IPS DF 6.9 (cell line): Measurements from ENCODE around the gene ZNF282.
"Not testable (repeated sequence)": the region's sequence is repeated elsewhere in the genome, so short reads cannot be mapped to it uniquely, and the experiment has no call there.

Experiments used
- DNase-seq: peaks from one replicate; pipeline ENCODE4 v3.0.0-alpha.2; 2013; ENCODE audit warnings: low read depth, low spot score
- H3K27ac ChIP-seq: one replicate; pipeline ENCODE4 v1.5.1; 2013; ENCODE audit warnings: low read length, control low read depth
- H3K27me3 ChIP-seq: 2 replicates; pipeline ENCODE4 v1.6.1; 2013; ENCODE audit warnings: mild to moderate bottlenecking, low read length; ENCODE audit not compliant: control insufficient read depth, insufficient read depth
- H3K36me3 ChIP-seq: 2 replicates; pipeline ENCODE4 v1.6.1; 2013; ENCODE audit warnings: low read length; ENCODE audit not compliant: control insufficient read depth, insufficient read depth
- H3K4me1 ChIP-seq: 2 replicates; pipeline ENCODE4 v1.6.1; 2013; ENCODE audit warnings: low read length; ENCODE audit not compliant: control insufficient read depth, insufficient read depth
- H3K4me3 ChIP-seq: 2 replicates; pipeline ENCODE4 v1.5.1; 2013; ENCODE audit warnings: mild to moderate bottlenecking, low read length
- H3K9me3 ChIP-seq: 2 replicates; pipeline ENCODE4 v1.6.1; 2013; ENCODE audit warnings: low read length, inconsistent platforms; ENCODE audit not compliant: control insufficient read depth, insufficient read depth
- WGBS: extraction: QIAGEN DNeasy Blood & Tissue Kit; methylation state at CpG from one replicate; pipeline ENCODE4 v1.1.7; 2013; ENCODE audit warnings: mixed read lengths, missing lambda C conversion rate; ENCODE audit not compliant: insufficient read length, insufficient coverage; 5-methylcytosine and 5-hydroxymethylcytosine counted together

ZNF282 gene

GRCh38 chr7:149224352-149224751 is 29.0 kb downstream of the ZNF282 start:
- Histone ChIP-seq H3K4me1 (no peaks in the 10 kb centered on the region), H3K27ac (no peak overlapping the region), H3K4me3 (no peak overlapping the region), H3K36me3 (peaks cover 12% of the 10 kb centered on the region), H3K27me3 (no peaks in the 10 kb centered on the region), H3K9me3 (no peaks in the 10 kb centered on the region)
- WGBS = no CpG with 5 or more reads among the region's 37 CpGs
- DNase-seq = no peak

- H3K4me1 ChIP-seq = no peaks in the 10 kb centered on the region
- H3K4me3 ChIP-seq = no peak overlapping the region
- no CpG with 5 or more reads among the region's 19 CpGs for WGBS
- no peaks in the 10 kb centered on the region for H3K27me3 ChIP-seq
- no peaks in the 10 kb centered on the region for H3K9me3 ChIP-seq
- H3K27ac ChIP-seq = no peak overlapping the region
- peaks cover 12% of the 10 kb centered on the region for H3K36me3 ChIP-seq
- no peak for DNase-seq
These were observed 29.8 kb downstream of the ZNF282 start for GRCh38 chr7:149225106-149225505.

- Histone ChIP-seq H3K27ac (no peak overlapping the region), H3K4me3 (no peak overlapping the region), H3K36me3 (peaks cover 9% of the 10 kb centered on the region), H3K4me1 (no peaks in the 10 kb centered on the region), H3K27me3 (no peaks in the 10 kb centered on the region), H3K9me3 (no peaks in the 10 kb centered on the region)
- WGBS = no CpG with 5 or more reads among the region's 22 CpGs
- DNase-seq = no peak
These were observed 30.3 kb downstream of the ZNF282 start for GRCh38 chr7:149225656-149226055.

GRCh38 chr7:149226366-149226765 is 31.0 kb downstream of the ZNF282 start:
- not testable (repeated sequence) for H3K4me1 ChIP-seq, H3K36me3 ChIP-seq, DNase-seq, H3K27me3 ChIP-seq, H3K4me3 ChIP-seq, H3K27ac ChIP-seq, H3K9me3 ChIP-seq
- no CpG with 5 or more reads among the region's 17 CpGs for whole genome bisulfite sequencing

GRCh38 chr7:149226840-149227494 is 31.6 kb downstream of the ZNF282 start:
- no peak overlapping the region for H3K27ac ChIP-seq
- no peaks in the 10 kb centered on the region for H3K27me3 ChIP-seq
- no peaks in the 10 kb centered on the region for H3K9me3 ChIP-seq
- no peaks in the 10 kb centered on the region for H3K4me1 ChIP-seq
- WGBS = no CpG with 5 or more reads among the region's 6 CpGs
- no peak overlapping the region for H3K4me3 ChIP-seq
- DNase-seq = no peak
- peaks cover 9% of the 10 kb centered on the region for H3K36me3 ChIP-seq

- WGBS = no CpG with 5 or more reads among the region's 7 CpGs
- Histone ChIP-seq H3K27me3 (no peaks in the 10 kb centered on the region), H3K9me3 (no peaks in the 10 kb centered on the region), H3K4me3 (no peak overlapping the region), H3K36me3 (peaks cover 5% of the 10 kb centered on the region), H3K4me1 (no peaks in the 10 kb centered on the region), H3K27ac (no peak overlapping the region)
- DNase-seq = no peak
These were observed 33.6 kb downstream of the ZNF282 start for GRCh38 chr7:149228831-149229471.

- DNase-seq = no peak
- Histone ChIP-seq H3K4me3 (no peak overlapping the region), H3K27me3 (no peaks in the 10 kb centered on the region), H3K36me3 (no peaks in the 10 kb centered on the region; the same call in none of the 2 replicates), H3K4me1 (no peaks in the 10 kb centered on the region), H3K9me3 (no peaks in the 10 kb centered on the region), H3K27ac (no peak overlapping the region)
- WGBS = no CpG with 5 or more reads among the region's 6 CpGs
These were observed 34.2 kb downstream of the ZNF282 start for GRCh38 chr7:149229526-149229925.

GRCh38 chr7:149232362-149232761 is 37.0 kb downstream of the ZNF282 start:
- 100% methylated on average over 1 of the region's 2 CpGs for WGBS

GRCh38 chr7:149233655-149234204 is 38.4 kb downstream of the ZNF282 start:
- H3K36me3 ChIP-seq, DNase-seq, H3K27ac ChIP-seq, H3K4me3 ChIP-seq, H3K9me3 ChIP-seq, H3K4me1 ChIP-seq, H3K27me3 ChIP-seq: not testable (repeated sequence)
- no CpG with 5 or more reads among the region's 7 CpGs for WGBS

More at GRCh38 chr7:149232362-149232761, 37.0 kb downstream of the ZNF282 start:
- no peak for DNase-seq
- H3K4me3 ChIP-seq = no peak overlapping the region
- H3K27me3 ChIP-seq = no peaks in the 10 kb centered on the region
- no peaks in the 10 kb centered on the region for H3K36me3 ChIP-seq
- no peaks in the 10 kb centered on the region for H3K4me1 ChIP-seq
- no peaks in the 10 kb centered on the region for H3K9me3 ChIP-seq
- H3K27ac ChIP-seq = no peak overlapping the region

GRCh38 chr7:149237502-149237901 is 42.2 kb downstream of the ZNF282 start:
- no CpG with 5 or more reads among the region's 7 CpGs for WGBS
- H3K4me1 ChIP-seq = no peaks in the 10 kb centered on the region
- H3K27ac ChIP-seq = no peak overlapping the region
- DNase-seq = no peak
- H3K27me3 ChIP-seq = no peaks in the 10 kb centered on the region
- H3K4me3 ChIP-seq = no peak overlapping the region
- no peaks in the 10 kb centered on the region for H3K9me3 ChIP-seq
- H3K36me3 ChIP-seq = no peaks in the 10 kb centered on the region
